RWPE2 (cell line): ENCODE data around the gene POLR1E.

Source experiments
- ATAC-seq: fragments of 200-7000 bp; cut with Tn5 transposase; 3 replicates; pipeline ENCODE4 v1.9.1; 2021; ENCODE audit warnings: low read depth
- DNase-seq: peaks from one replicate; pipeline ENCODE4 v3.0.0-alpha.2; 2020; ENCODE audit warnings: low spot score
- H3K27ac ChIP-seq: fragments of 450-650 bp; 2 replicates; pipeline ENCODE4 v1.5.1; 2017; ENCODE audit warnings: mild to moderate bottlenecking; ENCODE audit not compliant: poor library complexity, severe bottlenecking
- H3K27me3 ChIP-seq: fragments of 250-450 bp; sonication (Bioruptor Pico); 2 replicates; pipeline ENCODE4 v1.5.1; 2021; ENCODE audit warnings: mild to moderate bottlenecking, moderate library complexity; ENCODE audit not compliant: insufficient read depth, poor library complexity, severe bottlenecking
- H3K36me3 ChIP-seq: fragments of 250-450 bp; sonication (Bioruptor Pico); 2 replicates; pipeline ENCODE4 v1.5.1; 2020; ENCODE audit warnings: low read depth, mild to moderate bottlenecking, moderate library complexity
- H3K4me1 ChIP-seq: fragments of 250-450 bp; sonication (Bioruptor Pico); 2 replicates; pipeline ENCODE4 v1.5.1; 2021; ENCODE audit warnings: mild to moderate bottlenecking, moderate library complexity; ENCODE audit not compliant: insufficient read depth, poor library complexity, severe bottlenecking
- H3K4me3 ChIP-seq: fragments of 250-450 bp; sonication (Bioruptor Pico); 2 replicates; pipeline ENCODE4 v1.5.1; 2021; ENCODE audit warnings: mild to moderate bottlenecking, moderate library complexity; ENCODE audit not compliant: severe bottlenecking
- H3K9me3 ChIP-seq: fragments of 250-450 bp; sonication (Bioruptor Pico); 2 replicates; pipeline ENCODE4 v1.5.1; 2021; ENCODE audit warnings: mild to moderate bottlenecking, moderate library complexity; ENCODE audit not compliant: severe bottlenecking
- CTCF ChIP-seq: fragments of 450-650 bp; IDR thresholded peaks from one replicate; pipeline ENCODE4 v1.5.1; 2017; ENCODE audit warnings: mild to moderate bottlenecking, moderate library complexity; ENCODE audit not compliant: poor library complexity, severe bottlenecking

Gene POLR1E

GRCh38 chr9:37531699-37532098 lies 46.0 kb downstream of the POLR1E start:
- no peaks in the 10 kb centered on the region for H3K9me3 ChIP-seq
- H3K4me3 ChIP-seq = no peak overlapping the region
- H3K27ac ChIP-seq = no peak overlapping the region
- no peak for TF ChIP-seq CTCF
- H3K4me1 ChIP-seq = no peaks in the 10 kb centered on the region
- no peaks in the 10 kb centered on the region for H3K27me3 ChIP-seq
- ATAC-seq (no peak), DNase-seq (no peak)
- no peaks in the 10 kb centered on the region for H3K36me3 ChIP-seq

DNA sequence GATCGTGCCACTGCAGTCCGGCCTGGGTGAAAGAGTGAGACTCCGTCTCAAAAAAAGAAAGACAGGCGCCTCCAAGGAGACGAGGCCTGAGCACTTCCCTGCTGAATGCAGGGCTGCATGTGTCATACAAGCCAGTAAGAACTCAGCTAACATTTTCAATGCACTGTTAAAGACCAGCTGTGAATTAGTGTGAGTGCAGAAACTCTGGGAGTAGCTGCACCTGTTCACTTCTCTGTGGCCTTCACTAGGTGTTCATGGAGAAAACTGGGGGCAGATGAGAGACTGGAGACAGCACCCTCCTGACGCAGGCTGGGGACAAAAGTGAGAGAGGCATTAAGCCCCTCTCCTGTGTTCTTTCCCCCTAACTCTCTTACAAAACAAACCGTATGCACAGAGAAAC lies 48.7 kb downstream of the POLR1E start:
- H3K27ac ChIP-seq = no peak overlapping the region
- no peaks in the 10 kb centered on the region for H3K9me3 ChIP-seq
- no peaks in the 10 kb centered on the region for H3K4me1 ChIP-seq
- no peak for ATAC-seq
- H3K27me3 ChIP-seq = no peaks in the 10 kb centered on the region
- no peak for TF ChIP-seq CTCF
- DNase-seq = no peak
- H3K4me3 ChIP-seq = no peak overlapping the region
- no peaks in the 10 kb centered on the region for H3K36me3 ChIP-seq

DNA sequence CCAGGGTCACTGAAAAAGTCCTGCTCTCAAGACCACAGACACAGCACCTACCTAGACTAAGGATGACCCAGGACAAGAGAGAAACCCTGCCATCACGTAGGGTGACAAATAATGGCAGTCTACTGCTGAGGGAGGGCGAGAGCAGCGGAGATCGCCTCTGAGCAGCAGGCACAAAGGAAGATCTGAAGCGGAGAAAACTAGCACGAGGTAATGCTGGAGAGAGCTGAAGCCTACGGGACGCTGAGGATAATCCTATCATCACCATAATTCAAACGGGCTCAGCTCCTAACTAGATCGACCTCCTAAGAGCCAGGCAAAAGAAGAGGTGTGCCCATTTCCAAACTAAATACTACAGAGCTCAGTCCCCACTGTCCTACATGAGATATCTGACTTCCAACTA lies 49.2 kb downstream of the POLR1E start:
- no peak for ATAC-seq
- H3K27me3 ChIP-seq = no peaks in the 10 kb centered on the region
- TF ChIP-seq CTCF = no peak
- no peak for DNase-seq
- H3K4me1 ChIP-seq = no peaks in the 10 kb centered on the region
- H3K27ac ChIP-seq = no peak overlapping the region
- H3K9me3 ChIP-seq = no peaks in the 10 kb centered on the region
- no peak overlapping the region for H3K4me3 ChIP-seq
- H3K36me3 ChIP-seq = no peaks in the 10 kb centered on the region

DNA sequence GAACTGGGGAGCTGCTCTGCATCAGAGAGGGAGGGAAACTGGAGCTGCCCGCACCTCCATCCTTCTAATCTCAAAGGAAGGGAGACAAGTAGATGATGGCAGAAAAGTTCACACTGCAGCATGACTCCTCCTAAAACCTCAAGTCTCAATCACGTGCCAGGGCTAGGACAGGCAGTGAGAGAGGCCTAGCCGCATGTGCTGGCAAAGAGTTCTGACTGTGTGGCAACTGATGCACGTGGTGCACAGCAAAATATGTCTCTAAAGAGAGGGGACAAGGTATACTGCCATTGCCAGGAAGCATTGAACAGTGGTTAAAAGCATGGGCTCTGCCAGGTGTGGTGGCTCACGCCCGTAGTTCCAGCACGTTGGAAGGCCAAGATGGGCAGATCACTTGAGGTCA lies 52.4 kb downstream of the POLR1E start:
- H3K9me3 ChIP-seq = no peaks in the 10 kb centered on the region
- TF ChIP-seq CTCF = no peak

GRCh38 chr9:37539634-37540033 lies 53.9 kb downstream of the POLR1E start:
- no peaks in the 10 kb centered on the region for H3K36me3 ChIP-seq

More for the DNA sequence above, 52.4 kb downstream of the POLR1E start:
- H3K4me1 ChIP-seq = no peaks in the 10 kb centered on the region
- no peaks in the 10 kb centered on the region for H3K36me3 ChIP-seq
- H3K27ac ChIP-seq = no peak overlapping the region
- ATAC-seq = no peak
- H3K4me3 ChIP-seq = no peak overlapping the region
- DNase-seq = no peak
- no peaks in the 10 kb centered on the region for H3K27me3 ChIP-seq

More at GRCh38 chr9:37539634-37540033, 53.9 kb downstream of the POLR1E start:
- Histone ChIP-seq H3K9me3 (no peaks in the 10 kb centered on the region), H3K4me1 (no peaks in the 10 kb centered on the region), H3K4me3 (no peak overlapping the region), H3K27me3 (no peaks in the 10 kb centered on the region), H3K27ac (no peak overlapping the region)
- DNase-seq = no peak
- TF ChIP-seq CTCF = no peak
- ATAC-seq = no peak
